Large intestine (tissue), 3 donors: ENCODE results near the gene MAP3K7CL. TPM values are rescaled to one million over a fixed set of nuclear protein-coding genes. Genes with fewer than 3 reads are reported as not detected.

Experiments
- DNase-seq, 2 donors: peaks; one replicate each; pipeline versions ENCODE4 v3.0.0 to v3.0.0-alpha.2; 2013
- H3K27ac ChIP-seq: one replicate; pipeline ENCODE4 v1.5.1; 2013; ENCODE audit warnings: low read length
- H3K27me3 ChIP-seq: 2 replicates; pipeline ENCODE4 v1.6.1; 2013; ENCODE audit warnings: low read length; ENCODE audit not compliant: control insufficient read depth, insufficient read depth
- H3K36me3 ChIP-seq: 2 replicates; pipeline ENCODE4 v1.6.1; 2013; ENCODE audit warnings: low read length; ENCODE audit not compliant: control insufficient read depth, insufficient read depth
- H3K4me1 ChIP-seq: one replicate; pipeline ENCODE4 v1.6.1; 2013; ENCODE audit warnings: low read length; ENCODE audit not compliant: control insufficient read depth, insufficient read depth
- H3K4me3 ChIP-seq: one replicate; pipeline ENCODE4 v1.5.1; 2013; ENCODE audit warnings: low read length
- H3K9me3 ChIP-seq: one replicate; pipeline ENCODE4 v1.6.1; 2013; ENCODE audit warnings: mild to moderate bottlenecking, low read depth, low read length, moderate library complexity; ENCODE audit not compliant: control insufficient read depth
- WGBS: methylation state at CpG from one replicate; pipeline ENCODE4 v1.1.5; 2013; ENCODE audit warnings: low lambda C conversion rate; ENCODE audit not compliant: insufficient coverage; 5-methylcytosine and 5-hydroxymethylcytosine counted together
- polyA plus RNA-seq: library from polyadenylated mRNA; unstranded; fragments of 120-200 nt; gene quantifications from one replicate; pipeline ENCODE4 v1.2.1, GENCODE V29; 2013

MAP3K7CL gene
- polyA plus RNA-seq, 1 donor: 6.5 TPM

GRCh38 chr21:29208682-29209059 lies 78.2 kb downstream of the MAP3K7CL start:
- H3K36me3 ChIP-seq: no peaks in the 10 kb centered on the region
- H3K9me3 ChIP-seq: no peaks in the 10 kb centered on the region
- H3K4me1 ChIP-seq: no peaks in the 10 kb centered on the region
- no peak overlapping the region for H3K27ac ChIP-seq
- H3K27me3 ChIP-seq: no peaks in the 10 kb centered on the region
- WGBS: 71% methylated on average over 1 of the region's 1 CpG
- no peak overlapping the region for H3K4me3 ChIP-seq
- DNase-seq: peak in 1 of 2 donors; percentile 12

GRCh38 chr21:29209696-29210095 lies 79.3 kb downstream of the MAP3K7CL start:
- no peaks in the 10 kb centered on the region for H3K27me3 ChIP-seq
- DNase-seq: no peak
- no peak overlapping the region for H3K4me3 ChIP-seq
- no peaks in the 10 kb centered on the region for H3K36me3 ChIP-seq
- H3K9me3 ChIP-seq: no peaks in the 10 kb centered on the region
- no peaks in the 10 kb centered on the region for H3K4me1 ChIP-seq
- H3K27ac ChIP-seq: no peak overlapping the region

- Histone ChIP-seq H3K4me1 (no peaks in the 10 kb centered on the region), H3K9me3 (no peaks in the 10 kb centered on the region), H3K27me3 (no peaks in the 10 kb centered on the region), H3K4me3 (no peak overlapping the region), H3K36me3 (no peaks in the 10 kb centered on the region), H3K27ac (no peak overlapping the region)
- DNase-seq: no peak
Measured at GRCh38 chr21:29211205-29211604, 80.8 kb downstream of the MAP3K7CL start.

- Histone ChIP-seq H3K4me1 (no peaks in the 10 kb centered on the region), H3K36me3 (no peaks in the 10 kb centered on the region), H3K27ac (no peak overlapping the region), H3K4me3 (no peak overlapping the region), H3K9me3 (no peaks in the 10 kb centered on the region), H3K27me3 (no peaks in the 10 kb centered on the region)
- no peak for DNase-seq
- WGBS: no CpG with 5 or more reads among the region's 7 CpGs
Measured at GRCh38 chr21:29212446-29212845, 82.0 kb downstream of the MAP3K7CL start.

GRCh38 chr21:29213513-29214385 lies 83.3 kb downstream of the MAP3K7CL start:
- no peaks in the 10 kb centered on the region for H3K36me3 ChIP-seq
- WGBS: no CpG with 5 or more reads among the region's 2 CpGs

GRCh38 chr21:29215709-29216108 lies 85.3 kb downstream of the MAP3K7CL start:
- DNase-seq: no peak
- Histone ChIP-seq H3K36me3 (no peaks in the 10 kb centered on the region), H3K27me3 (no peaks in the 10 kb centered on the region), H3K9me3 (no peaks in the 10 kb centered on the region), H3K4me3 (no peak overlapping the region), H3K27ac (no peak overlapping the region), H3K4me1 (no peaks in the 10 kb centered on the region)
- WGBS: no CpG with 5 or more reads among the region's 2 CpGs

More at GRCh38 chr21:29213513-29214385, 83.3 kb downstream of the MAP3K7CL start:
- Histone ChIP-seq H3K4me1 (no peaks in the 10 kb centered on the region), H3K27me3 (no peaks in the 10 kb centered on the region), H3K4me3 (no peak overlapping the region), H3K9me3 (no peaks in the 10 kb centered on the region), H3K27ac (no peak overlapping the region)
- no peak for DNase-seq

- WGBS: 90% methylated on average over 2 of the region's 4 CpGs
- no peak for DNase-seq
- H3K4me3 ChIP-seq: no peak overlapping the region
- no peaks in the 10 kb centered on the region for H3K9me3 ChIP-seq
- H3K27ac ChIP-seq: no peak overlapping the region
- H3K4me1 ChIP-seq: no peaks in the 10 kb centered on the region
- H3K27me3 ChIP-seq: no peaks in the 10 kb centered on the region
- no peaks in the 10 kb centered on the region for H3K36me3 ChIP-seq
Measured at GRCh38 chr21:29217818-29218291, 87.4 kb downstream of the MAP3K7CL start.

- no CpG with 5 or more reads among the region's 1 CpG for WGBS
Measured at GRCh38 chr21:29218749-29219148, 88.3 kb downstream of the MAP3K7CL start.

GRCh38 chr21:29219165-29219770 lies 88.8 kb downstream of the MAP3K7CL start:
- H3K27me3 ChIP-seq: no peaks in the 10 kb centered on the region
- no peaks in the 10 kb centered on the region for H3K36me3 ChIP-seq
- no peak overlapping the region for H3K27ac ChIP-seq
- 90% methylated on average over 3 of the region's 8 CpGs for WGBS
- H3K4me3 ChIP-seq: no peak overlapping the region
- no peaks in the 10 kb centered on the region for H3K4me1 ChIP-seq
- DNase-seq: no peak
- no peaks in the 10 kb centered on the region for H3K9me3 ChIP-seq

More at GRCh38 chr21:29218749-29219148, 88.3 kb downstream of the MAP3K7CL start:
- no peaks in the 10 kb centered on the region for H3K36me3 ChIP-seq
- no peak overlapping the region for H3K4me3 ChIP-seq
- no peak for DNase-seq
- no peaks in the 10 kb centered on the region for H3K4me1 ChIP-seq
- no peak overlapping the region for H3K27ac ChIP-seq
- no peaks in the 10 kb centered on the region for H3K27me3 ChIP-seq
- H3K9me3 ChIP-seq: no peaks in the 10 kb centered on the region

- 100% methylated on average over 1 of the region's 5 CpGs for WGBS
- Histone ChIP-seq H3K27ac (no peak overlapping the region), H3K4me3 (no peak overlapping the region), H3K9me3 (no peaks in the 10 kb centered on the region), H3K36me3 (no peaks in the 10 kb centered on the region), H3K27me3 (no peaks in the 10 kb centered on the region), H3K4me1 (no peaks in the 10 kb centered on the region)
- DNase-seq: no peak
Measured at GRCh38 chr21:29221253-29221744, 90.9 kb downstream of the MAP3K7CL start.
